Adrenal gland (tissue), 5 donors: ENCODE measurements around the gene NOL9.
A peak's percentile ranks its signal among the peaks of the same experiment; 100 is the strongest.

Experiments
- CTCF ChIP-seq, 6 experiments: fragments of 450-650 bp in 4 of 6; fragments of 200-600 bp in 2 of 6; sonication (generic) in 1 of 6; IDR thresholded peaks; 1 replicate in 5 of 6; 2 replicates in 1 of 6; pipeline versions ENCODE4 v1.5.1 to v1.8.0; 2016 to 2021; ENCODE audit warnings: antibody characterized with exemption in 6 of 6, mild to moderate bottlenecking in 2 of 6, moderate library complexity in 1 of 6
- POLR2A ChIP-seq, 2 donors: fragments of 450-650 bp; IDR thresholded peaks; one replicate each; pipeline ENCODE4 v1.6.1; 2017; ENCODE audit warnings: antibody characterized with exemption in 2 of 2, mild to moderate bottlenecking in 2 of 2, moderate library complexity in 1 of 2
- donor health status: DM: no; HTN: no; CAD: no.

- peak; percentile 75 to 92 for TF ChIP-seq POLR2A (IDR thresholded peaks at IDR 0.05)
- no peak for TF ChIP-seq CTCF (IDR thresholded peaks at IDR 0.05)
These were observed 25.2 kb upstream of the NOL9 start, which contains the start of gene ZBTB48 for GRCh38 chr1:6579374-6580118.
